Caco-2 (cell line): ENCODE results near the gene KYNU. TPM values are rescaled to one million over a fixed set of nuclear protein-coding genes. Genes with fewer than 3 reads are reported as not detected.

Source experiments
- BruUV-seq: library from RNA; stranded (reverse); fragments of 400-500 nt; replicated peaks from 2 replicates; lab custom pipeline; 2021; lab: Mats Ljungman, UMichigan
- CTCF ChIA-PET: fragments of 300-600 bp; sonication (Branson Sonifier 250); formaldehyde crosslinking; loops from one replicate; lab custom pipeline; 2022; ENCODE audit warnings: antibody characterized with exemption; lab: Charles Lee
- POLR2A ChIA-PET: fragments of 300-600 bp; sonication (Branson Sonifier 250); formaldehyde crosslinking; loops from one replicate; lab custom pipeline; 2022; ENCODE audit warnings: antibody characterized with exemption; lab: Charles Lee
- DNase-seq, 2 experiments: peaks; one replicate each; pipeline versions ENCODE4 v3.0.0 to v3.0.0-alpha.2; 2020 to 2022
- H3K27me3 ChIP-seq: replicated peaks from 2 replicates; pipeline ENCODE4 v1.6.0; 2011; ENCODE audit warnings: low read length; ENCODE audit not compliant: control insufficient read depth, insufficient read depth
- H3K36me3 ChIP-seq: 2 replicates; pipeline ENCODE4 v1.5.1; 2011; ENCODE audit warnings: low read length; ENCODE audit not compliant: control insufficient read depth, insufficient read depth
- H3K4me1 ChIP-seq: fragments of 250-450 bp; sonication (Bioruptor Pico); 2 replicates; pipeline ENCODE4 v1.5.1; 2020; ENCODE audit warnings: mild to moderate bottlenecking
- H3K4me3 ChIP-seq: 2 replicates; pipeline ENCODE4 v1.5.1; 2011; ENCODE audit warnings: low read depth, mild to moderate bottlenecking, control low read depth, low read length
- H3K9me3 ChIP-seq: fragments of 250-450 bp; sonication (Bioruptor Pico); 2 replicates; pipeline ENCODE4 v1.5.1; 2020; ENCODE audit warnings: mild to moderate bottlenecking, moderate library complexity
- H3K27ac Mint-ChIP-seq: one replicate; pipeline ENCODE4 v1.8.0; 2022; ENCODE audit warnings: mixed read lengths; ENCODE audit not compliant: unreplicated experiment
- H3K27me3 Mint-ChIP-seq: one replicate; pipeline ENCODE4 v1.8.0; 2022; ENCODE audit warnings: mixed read lengths; ENCODE audit not compliant: insufficient read depth, unreplicated experiment
- H3K36me3 Mint-ChIP-seq: one replicate; pipeline ENCODE4 v1.8.0; 2022; ENCODE audit warnings: mild to moderate bottlenecking, mixed read lengths; ENCODE audit not compliant: insufficient read depth, unreplicated experiment
- H3K4me1 Mint-ChIP-seq: one replicate; pipeline ENCODE4 v1.8.0; 2022; ENCODE audit warnings: low read depth, mixed read lengths; ENCODE audit not compliant: unreplicated experiment
- H3K4me3 Mint-ChIP-seq: one replicate; pipeline ENCODE4 v1.8.0; 2022; ENCODE audit warnings: mild to moderate bottlenecking, moderate library complexity, mixed read lengths; ENCODE audit not compliant: unreplicated experiment
- H3K9me3 Mint-ChIP-seq: one replicate; pipeline ENCODE4 v1.8.0; 2022; ENCODE audit warnings: mixed read lengths; ENCODE audit not compliant: unreplicated experiment
- CTCF ChIP-seq, 2 experiments: fragments of 200-600 bp in 1 of 2; IDR thresholded peaks; 1 replicate in 1 of 2; 2 replicates in 1 of 2; pipeline versions ENCODE4 v1.5.1 to v1.8.0; 2011 to 2022; ENCODE audit warnings: antibody characterized with exemption in 1 of 2, control low read depth in 1 of 2, inconsistent platforms in 1 of 2, low read depth in 1 of 2, low read length in 1 of 2, mild to moderate bottlenecking in 1 of 2, moderate library complexity in 1 of 2; ENCODE audit not compliant: insufficient read depth in 1 of 2, severe bottlenecking in 1 of 2, unreplicated experiment in 1 of 2
- intact Hi-C: fragments of 100-400 bp; cut with micrococcal nuclease; formaldehyde crosslinking; loops from one replicate; pipeline ENCODE4 v1.10.0; 2022; ENCODE audit not compliant: unreplicated experiment
- total RNA-seq: library from RNA; stranded (reverse); gene quantifications from 2 replicates; pipeline ENCODE4 v1.2.3, GENCODE V29; 2022

KYNU gene
- total RNA-seq, 1 experiment from 2014 or later: 4.3 TPM

- Histone ChIP-seq H3K27me3 (no peaks in the 10 kb centered on the region), H3K4me3 (no peak overlapping the region), H3K4me1 (peaks cover 39% of the 10 kb centered on the region), H3K9me3 (no peaks in the 10 kb centered on the region), H3K36me3 (no peaks in the 10 kb centered on the region)
- CTCF ChIA-PET: no interaction called here
- no peaks in the 10 kb centered on the region for H3K9me3 Mint-ChIP-seq
- H3K27ac Mint-ChIP-seq: peak overlapping the region; percentile 77
- H3K4me1 Mint-ChIP-seq: peaks cover 16% of the 10 kb centered on the region
- intact Hi-C loops: loop anchor here (2.0 kb wide), 1 partner anchor 20 kb away; no protein-coding TSS in a partner anchor
- BruUV-seq: no TSS peak
- no peak for DNase-seq
- H3K36me3 Mint-ChIP-seq: no peaks in the 10 kb centered on the region
- POLR2A ChIA-PET: no interaction called here
- no peaks in the 10 kb centered on the region for H3K27me3 Mint-ChIP-seq
- no peak for TF ChIP-seq CTCF (IDR thresholded peaks at IDR 0.05; ENCODE audit: insufficient read depth in 1 of 2, low read depth in 1 of 2, low read length in 1 of 2, severe bottlenecking in 1 of 2, unreplicated experiment in 1 of 2)
- H3K4me3 Mint-ChIP-seq: no peak overlapping the region
These were observed 97.8 kb downstream of the KYNU start for GRCh38 chr2:142975239-142975638.

GRCh38 chr2:142980246-142981068 is 103.0 kb downstream of the KYNU start:
- no peaks in the 10 kb centered on the region for H3K36me3 Mint-ChIP-seq
- intact Hi-C loops: loop anchor here (1.0 to 10.0 kb wide), 6 partner anchors 65 to 696 kb away; no protein-coding TSS in a partner anchor
- no peaks in the 10 kb centered on the region for H3K27me3 ChIP-seq
- peak overlapping the region; percentile 95 for H3K27ac Mint-ChIP-seq
- H3K27me3 Mint-ChIP-seq: no peaks in the 10 kb centered on the region
- no peak overlapping the region for H3K4me3 ChIP-seq
- no peaks in the 10 kb centered on the region for H3K9me3 ChIP-seq
- peak overlapping the region; percentile 64 for H3K4me3 Mint-ChIP-seq
- DNase-seq: peak; percentile 63 to 76
- ChIA-PET POLR2A (no interaction called here), CTCF (interaction anchor here (1.2 kb wide), 1 partner anchor 185 kb away, joined by 6 read pairs; no protein-coding TSS in a partner anchor)
- peaks cover 16% of the 10 kb centered on the region for H3K4me1 Mint-ChIP-seq
- peak; percentile 38 to 76 for TF ChIP-seq CTCF (IDR thresholded peaks at IDR 0.05; ENCODE audit: insufficient read depth in 1 of 2, low read depth in 1 of 2, low read length in 1 of 2, severe bottlenecking in 1 of 2, unreplicated experiment in 1 of 2)
- no peaks in the 10 kb centered on the region for H3K9me3 Mint-ChIP-seq
- no peaks in the 10 kb centered on the region for H3K36me3 ChIP-seq
- H3K4me1 ChIP-seq: peaks cover 40% of the 10 kb centered on the region
- no TSS peak for BruUV-seq

- H3K27ac Mint-ChIP-seq: no peak overlapping the region
- BruUV-seq: no TSS peak
- H3K4me3 Mint-ChIP-seq: no peak overlapping the region
- Histone ChIP-seq H3K36me3 (no peaks in the 10 kb centered on the region), H3K9me3 (no peaks in the 10 kb centered on the region), H3K4me3 (no peak overlapping the region), H3K27me3 (no peaks in the 10 kb centered on the region), H3K4me1 (peaks cover 35% of the 10 kb centered on the region)
- no peak for DNase-seq
- H3K36me3 Mint-ChIP-seq: no peaks in the 10 kb centered on the region
- TF ChIP-seq CTCF (IDR thresholded peaks at IDR 0.05; ENCODE audit: insufficient read depth in 1 of 2, low read depth in 1 of 2, low read length in 1 of 2, severe bottlenecking in 1 of 2, unreplicated experiment in 1 of 2): no peak
- H3K27me3 Mint-ChIP-seq: no peaks in the 10 kb centered on the region
- intact Hi-C loops: loop anchor here (10.0 kb wide), 1 partner anchor 696 kb away; no protein-coding TSS in a partner anchor
- no peaks in the 10 kb centered on the region for H3K9me3 Mint-ChIP-seq
- ChIA-PET CTCF (no interaction called here), POLR2A (no interaction called here)
- H3K4me1 Mint-ChIP-seq: peaks cover 16% of the 10 kb centered on the region
These were observed 103.6 kb downstream of the KYNU start for GRCh38 chr2:142981069-142981378.
